Stimulated activated CD4-positive, alpha-beta T cell treated with anti-CD3 and anti-CD28 coated beads, Interleukin-12 subunit alpha, Interleukin-12 subunit beta, amount 100 ng/mL, for 4 hours (primary cell): Measurements from ENCODE around the gene HOMER2.
"Not testable (repeated sequence)": the region's sequence is repeated elsewhere in the genome, so short reads cannot be mapped to it uniquely, and the experiment has no call there.

Source experiments
- DNase-seq: peaks from one replicate; pipeline ENCODE4 v3.0.0-alpha.2; 2020

The HOMER2 gene

DNA sequence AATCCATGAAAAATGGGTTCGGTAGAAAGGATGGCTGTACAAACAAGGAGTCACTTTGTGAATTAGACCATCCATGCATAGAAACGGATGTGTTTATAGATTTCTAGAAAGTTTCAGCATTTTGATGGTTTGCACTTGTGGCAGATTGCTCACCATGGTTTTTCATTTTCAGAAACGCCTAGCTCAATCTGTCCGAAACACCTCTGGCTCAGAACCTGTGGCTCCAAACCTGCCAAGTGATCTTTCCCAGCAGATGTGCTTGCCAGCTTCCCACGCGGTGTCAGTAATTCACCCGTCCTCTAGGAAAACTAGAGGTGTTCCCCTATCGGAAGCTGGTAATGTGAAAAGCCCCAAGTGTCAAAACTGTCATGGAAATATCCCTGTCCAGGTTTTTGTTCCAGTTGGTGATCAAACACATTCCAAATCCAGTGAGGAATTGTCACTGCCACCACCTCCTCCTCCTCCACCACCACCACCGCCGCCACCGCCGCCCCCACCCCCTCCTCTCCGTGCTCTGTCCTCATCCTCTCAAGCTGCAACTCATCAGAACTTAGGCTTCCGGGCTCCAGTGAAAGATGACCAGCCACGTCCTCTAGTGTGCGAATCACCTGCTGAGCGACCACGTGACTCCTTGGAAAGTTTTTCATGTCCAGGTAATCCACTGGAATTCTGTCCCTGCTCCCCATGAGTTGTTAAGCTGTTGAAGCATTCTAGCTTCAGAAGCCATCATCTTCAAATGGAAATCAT lies 121.9 kb downstream of the HOMER2 start:
- no peak for DNase-seq

DNA sequence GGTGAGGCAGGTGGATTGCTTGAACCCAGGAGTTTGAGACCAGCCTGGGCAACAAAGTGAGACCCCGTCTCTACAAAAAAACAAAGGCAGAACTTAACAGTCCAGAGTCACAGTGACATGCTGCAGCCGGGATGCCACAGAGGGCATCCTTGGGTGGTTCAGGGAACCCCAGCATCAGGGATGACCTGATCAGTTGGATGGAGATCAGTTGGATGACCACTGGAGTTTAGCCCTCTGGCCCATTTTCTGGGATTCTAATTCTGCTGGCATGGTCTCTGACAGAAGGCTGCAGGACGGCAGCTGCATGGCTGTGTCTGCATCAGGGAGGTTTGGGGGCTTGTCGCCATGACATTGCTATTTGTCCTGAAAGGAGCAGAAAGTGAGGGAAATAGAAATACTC lies 123.3 kb downstream of the HOMER2 start:
- DNase-seq: no peak

- DNase-seq: no peak
Measured at GRCh38 chr15:82828075-82828474, 124.4 kb downstream of the HOMER2 start.

DNA sequence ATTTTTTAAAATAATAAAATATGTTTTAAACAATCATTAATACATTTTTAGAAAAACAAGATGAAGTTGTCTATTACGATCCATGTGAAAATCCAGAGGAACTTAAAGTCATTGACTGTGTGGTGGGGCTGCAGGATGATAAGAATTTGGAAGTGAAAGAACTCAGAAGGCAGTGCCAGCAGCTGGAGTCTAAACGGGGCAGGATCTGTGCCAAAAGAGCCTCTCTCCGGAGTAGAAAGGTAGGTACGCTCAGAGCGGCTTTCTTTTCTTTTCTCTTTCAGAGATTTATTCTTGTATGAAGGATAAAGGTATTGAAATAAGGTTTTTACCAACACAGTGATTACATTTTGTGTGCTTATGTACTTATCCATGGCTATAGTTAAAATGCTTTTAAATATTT lies 129.5 kb downstream of the HOMER2 start:
- DNase-seq: no peak

- DNase-seq: not testable (repeated sequence)
Measured at GRCh38 chr15:82821851-82822250, 130.7 kb downstream of the HOMER2 start.

DNA sequence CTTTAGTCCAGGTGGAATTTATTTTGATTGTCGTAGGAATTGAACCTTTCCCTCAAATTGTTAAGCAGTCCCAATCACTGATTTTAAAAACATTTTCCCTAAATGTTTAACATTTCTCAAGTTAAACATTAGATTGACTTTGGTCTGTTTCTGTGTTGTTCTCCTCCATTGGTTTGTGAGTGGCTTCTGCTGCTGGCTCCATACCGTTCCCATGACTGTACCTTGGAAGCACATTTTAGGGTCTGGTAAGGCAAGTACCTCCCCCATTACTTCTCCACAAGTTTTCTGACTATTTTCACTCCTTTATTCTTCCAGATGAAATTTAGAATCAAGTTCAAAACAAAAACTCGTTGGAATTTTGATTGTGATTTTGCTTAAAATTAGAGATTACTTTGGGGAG lies 131.1 kb downstream of the HOMER2 start:
- not testable (repeated sequence) for DNase-seq

DNA sequence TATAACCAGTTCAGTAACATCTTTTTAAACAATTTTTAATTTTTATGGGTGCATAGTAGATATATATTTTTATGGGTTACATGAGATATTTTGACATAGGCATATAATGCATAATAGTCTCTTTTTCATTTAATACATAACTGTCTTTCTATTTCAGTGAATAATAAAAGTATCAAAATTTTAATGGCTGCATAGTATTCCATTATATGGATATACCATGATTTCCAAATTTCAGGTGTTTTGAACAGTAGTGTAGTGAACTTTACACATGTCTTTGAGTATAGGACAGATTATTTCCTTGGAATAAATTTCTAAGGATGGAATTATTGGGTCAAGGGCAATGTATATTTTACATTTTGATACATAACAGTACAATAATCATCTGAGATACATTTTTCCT lies 132.4 kb downstream of the HOMER2 start:
- DNase-seq: no peak

GRCh38 chr15:82812994-82813393 lies 139.5 kb downstream of the HOMER2 start:
- DNase-seq: no peak

DNA sequence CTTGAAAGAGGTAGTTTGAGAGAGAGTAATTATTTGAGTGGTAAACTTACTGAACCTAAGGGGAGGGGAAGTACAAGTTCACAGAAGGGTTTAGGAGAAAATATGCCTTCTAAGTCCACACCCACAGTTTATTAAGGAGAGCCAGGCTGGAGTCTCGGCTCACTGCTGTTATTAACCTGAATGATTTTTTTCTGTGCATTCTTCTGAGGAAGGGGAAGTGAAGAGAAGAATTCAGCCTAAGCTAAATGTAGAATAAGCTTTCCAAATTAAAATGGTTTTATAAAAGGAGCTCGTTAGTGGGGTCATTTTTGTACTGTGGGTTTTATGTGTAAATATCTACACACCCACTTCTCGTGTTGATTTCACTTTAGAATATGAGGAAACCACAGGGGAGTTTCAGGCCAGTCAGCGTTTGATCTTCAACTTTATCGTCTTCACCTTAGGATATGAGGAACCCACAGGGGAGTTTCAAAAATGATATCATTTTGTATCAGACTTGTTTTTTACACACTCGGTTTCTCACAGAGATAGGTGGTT lies 141.6 kb downstream of the HOMER2 start:
- peak; percentile 7 for DNase-seq

- no peak for DNase-seq
Measured at GRCh38 chr15:82810061-82810889, 142.2 kb downstream of the HOMER2 start.

DNA sequence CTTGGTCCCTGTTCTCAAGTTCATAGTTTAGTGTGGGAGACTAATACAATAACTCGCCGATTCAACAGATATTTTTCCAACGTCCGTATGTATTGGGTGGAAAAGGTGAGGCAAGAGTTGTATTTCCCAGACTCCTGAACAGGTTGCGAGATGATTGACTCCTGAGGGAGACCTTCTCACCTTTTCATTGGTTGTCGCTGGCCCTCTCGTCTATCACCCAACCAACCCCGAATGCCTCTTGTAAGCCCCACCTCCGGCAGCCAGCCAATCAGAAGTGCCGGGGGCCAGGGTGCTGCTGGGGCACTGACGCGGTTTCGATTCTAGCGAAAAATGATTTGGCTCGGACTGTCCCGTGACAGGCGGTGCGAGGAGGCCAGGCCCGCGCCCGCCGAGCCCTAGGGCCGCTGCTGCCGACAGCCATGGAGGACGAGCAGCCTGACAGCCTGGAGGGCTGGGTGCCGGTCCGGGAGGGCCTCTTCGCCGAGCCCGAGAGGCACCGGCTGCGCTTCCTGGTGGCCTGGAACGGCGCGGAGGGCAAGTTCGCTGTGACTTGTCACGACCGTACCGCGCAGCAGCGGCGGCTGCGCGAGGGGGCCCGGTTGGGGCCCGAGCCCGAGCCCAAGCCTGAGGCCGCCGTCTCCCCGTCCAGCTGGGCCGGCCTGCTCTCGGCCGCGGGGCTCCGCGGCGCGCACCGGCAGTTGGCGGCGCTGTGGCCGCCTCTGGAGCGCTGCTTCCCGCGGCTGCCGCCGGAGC lies 143.0 kb downstream of the HOMER2 start, which contains the start of gene WHAMM:
Gene WHAMM, plus strand, starts transcription at position 321 of the 753 bp plus-strand sequence. Its CDS starts 99 bp downstream, at position 420.
- DNase-seq: peak; percentile 88

DNA sequence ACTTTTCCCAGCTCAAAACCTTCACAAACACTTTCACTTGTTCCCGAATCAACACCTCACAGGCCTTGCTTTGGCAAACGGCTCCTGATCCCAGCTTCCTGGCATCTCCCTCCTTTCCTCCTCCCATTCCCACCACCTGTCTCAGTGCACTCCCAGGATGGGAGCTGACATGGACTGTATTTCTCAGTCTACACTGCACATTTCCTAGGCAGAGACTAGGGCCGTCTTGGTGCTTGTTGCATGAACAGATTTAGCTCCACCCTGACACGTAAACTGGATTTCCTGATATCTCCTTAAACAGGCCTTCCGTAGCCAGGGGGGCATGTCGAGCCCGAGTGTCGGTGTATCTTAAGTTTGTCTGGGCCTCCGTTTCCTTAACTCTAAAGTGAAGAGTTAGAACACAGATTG lies 143.9 kb downstream of the HOMER2 start:
- DNase-seq: no peak

- no peak for DNase-seq
Measured at GRCh38 chr15:82807920-82808633, 144.4 kb downstream of the HOMER2 start.

DNA sequence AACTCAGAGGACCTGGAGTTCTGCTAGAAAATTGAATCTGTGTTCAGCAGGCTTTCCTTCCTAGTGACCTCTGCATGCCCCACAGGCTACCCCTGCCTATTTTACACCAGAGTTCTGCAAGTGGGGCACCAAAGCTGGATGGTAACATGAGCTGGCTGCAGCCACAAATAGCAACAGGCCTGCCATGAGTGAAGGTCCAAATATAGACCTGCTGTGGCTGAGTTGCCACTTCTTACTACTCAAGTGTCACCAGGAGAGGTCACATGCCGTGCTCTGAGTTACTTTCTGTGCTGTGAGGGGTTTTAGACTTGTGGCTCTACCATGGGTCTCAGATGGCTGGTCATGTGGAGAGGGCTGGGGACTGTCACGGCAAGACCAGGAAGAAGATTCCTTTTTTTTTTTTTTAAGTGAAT lies 146.5 kb downstream of the HOMER2 start, which contains the start of gene FSD2:
Gene FSD2, minus strand, starts transcription at position 76 of the 413 bp plus-strand sequence. CDS start 18,679 bp downstream, outside the sequence.
- no peak for DNase-seq

DNA sequence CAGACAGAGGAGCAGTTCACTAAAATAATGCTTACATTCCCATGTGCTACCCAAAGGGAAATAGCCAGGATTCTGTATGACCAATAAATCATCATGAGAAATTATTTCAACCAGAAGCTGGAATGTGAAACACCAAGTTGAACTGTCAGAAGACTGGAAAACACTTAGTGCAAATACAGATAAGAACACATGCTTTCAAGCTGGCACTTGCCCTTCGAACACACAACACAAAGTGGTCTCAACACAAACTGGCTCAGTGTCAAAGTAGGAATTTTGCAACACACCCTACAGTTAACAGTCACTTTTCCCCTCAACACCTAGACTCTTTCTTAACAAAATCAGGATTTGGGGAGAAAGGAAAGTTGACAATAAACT lies 148.0 kb downstream of the HOMER2 start:
- no peak for DNase-seq

DNA sequence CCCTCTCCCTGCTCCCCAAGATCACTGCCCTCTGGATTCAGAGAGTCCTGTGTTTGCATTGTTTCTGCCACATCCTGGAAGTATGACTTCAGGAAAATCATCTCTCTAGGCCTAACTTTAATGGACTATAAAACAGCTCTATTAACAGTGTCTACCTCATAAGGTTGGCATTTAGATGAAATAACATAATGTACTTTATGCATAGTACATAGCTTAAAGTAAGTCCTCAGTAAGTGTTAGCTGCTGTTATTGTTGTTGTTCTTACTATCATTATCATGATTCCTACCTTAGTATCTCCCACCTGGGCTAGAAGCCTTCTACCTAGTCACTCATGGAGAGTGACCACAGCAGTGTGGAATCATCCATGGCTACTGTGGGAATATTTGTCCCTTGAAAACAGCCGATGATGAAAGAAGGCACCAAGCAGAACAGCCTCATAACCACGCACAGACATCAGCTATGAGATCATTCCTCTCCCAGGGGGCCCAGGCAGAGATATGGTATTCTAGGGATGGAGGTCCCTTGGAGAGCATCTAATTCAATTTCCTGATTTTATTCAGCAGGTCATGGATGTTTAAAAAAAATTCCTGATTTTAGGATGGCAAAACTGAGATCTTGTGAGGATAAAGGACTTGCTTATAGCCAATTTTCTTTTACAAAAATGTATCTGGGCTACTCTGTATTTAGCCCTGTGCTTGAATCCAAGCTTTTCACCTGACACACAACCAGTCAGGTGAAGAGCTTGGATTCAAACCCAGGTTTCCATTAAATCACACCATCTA lies 148.5 kb downstream of the HOMER2 start:
- DNase-seq: no peak

- DNase-seq: no peak
Measured at GRCh38 chr15:82802497-82802896, 150.0 kb downstream of the HOMER2 start.

- no peak for DNase-seq
Measured at GRCh38 chr15:82799183-82799841, 153.2 kb downstream of the HOMER2 start.
